Activated CD8-positive, alpha-beta T cell treated with anti-CD3 and anti-CD28 coated beads for 36 hours (primary cell): Measurements from ENCODE around the gene CETN1. TPM values are rescaled to one million over a fixed set of nuclear protein-coding genes. Genes with fewer than 3 reads are reported as not detected.
A peak's percentile ranks its signal among the peaks of the same experiment; 100 is the strongest.

Experiments used
- ATAC-seq: fragments of 200-7000 bp; cut with Tn5 transposase; one replicate; pipeline ENCODE4 v1.10.0; 2021; ENCODE audit warnings: mild to moderate bottlenecking, moderate library complexity
- CTCF ChIA-PET: fragments of 350-600 bp; sonication (Branson Sonifier 250); formaldehyde crosslinking; loops from one replicate; lab custom pipeline; 2021; ENCODE audit warnings: antibody characterized with exemption; lab: Charles Lee
- POLR2A ChIA-PET: fragments of 350-600 bp; sonication (Branson Sonifier 250); formaldehyde crosslinking; loops from one replicate; lab custom pipeline; 2021; ENCODE audit warnings: antibody characterized with exemption; lab: Charles Lee
- DNase-seq: peaks from one replicate; pipeline ENCODE4 v3.0.0-alpha.2; 2020
- H3K27ac Mint-ChIP-seq: one replicate; pipeline ENCODE4 v1.8.0; 2021; ENCODE audit warnings: mild to moderate bottlenecking, mixed read lengths
- H3K27me3 Mint-ChIP-seq: one replicate; pipeline ENCODE4 v1.8.0; 2021; ENCODE audit warnings: mixed read lengths
- H3K36me3 Mint-ChIP-seq: one replicate; pipeline ENCODE4 v1.8.0; 2021; ENCODE audit warnings: low read depth, mixed read lengths
- H3K4me1 Mint-ChIP-seq: one replicate; pipeline ENCODE4 v1.8.0; 2021; ENCODE audit warnings: low read depth, mixed read lengths
- H3K4me3 Mint-ChIP-seq: one replicate; pipeline ENCODE4 v1.8.0; 2021; ENCODE audit warnings: mild to moderate bottlenecking, moderate library complexity, mixed read lengths
- H3K9me3 Mint-ChIP-seq: one replicate; pipeline ENCODE4 v1.8.0; 2021; ENCODE audit warnings: mixed read lengths
- CTCF ChIP-seq: fragments of 200-600 bp; IDR thresholded peaks from one replicate; pipeline ENCODE4 v1.8.0; 2022; ENCODE audit warnings: antibody characterized with exemption, mild to moderate bottlenecking
- intact Hi-C: fragments of 100-400 bp; cut with micrococcal nuclease; formaldehyde crosslinking; loops from one replicate; pipeline ENCODE4 v1.10.0; 2022
- total RNA-seq, 2 experiments: library from RNA; stranded (reverse); gene quantifications; one replicate each; pipeline ENCODE4 v1.2.3, GENCODE V29; 2021

CETN1 gene
- total RNA-seq, 2 experiments from 2014 or later = not detected

DNA sequence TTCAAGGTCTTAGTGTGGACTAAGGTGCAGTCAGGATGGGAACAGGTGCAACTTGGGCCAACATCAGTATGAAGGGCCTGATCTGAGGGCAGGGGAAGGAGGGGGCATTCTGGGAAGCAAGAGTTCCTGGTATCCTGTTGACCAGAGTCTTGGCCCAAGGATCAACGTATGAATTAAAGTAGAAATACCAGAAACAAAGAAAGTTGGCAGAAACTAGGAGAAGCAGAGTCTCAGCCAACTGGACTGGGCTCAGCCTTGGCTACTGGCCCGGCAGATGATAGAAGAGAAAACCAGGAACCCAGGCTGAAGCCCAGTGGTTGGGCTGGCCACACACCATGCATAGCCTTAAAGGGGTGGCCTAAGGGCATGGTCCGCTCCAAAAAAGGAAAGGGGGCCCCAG lies 2.3 kb downstream of the CETN1 start:
- intact Hi-C loops = no loop called here
- ChIA-PET CTCF (no interaction called here), POLR2A (no interaction called here)
- Mint-ChIP-seq H3K27me3 (no peaks in the 10 kb centered on the region), H3K36me3 (no peaks in the 10 kb centered on the region), H3K4me3 (no peak overlapping the region), H3K9me3 (no peaks in the 10 kb centered on the region), H3K4me1 (no peaks in the 10 kb centered on the region), H3K27ac (no peak overlapping the region)
- DNase-seq = no peak
- no peak for ATAC-seq
- TF ChIP-seq CTCF = no peak

DNA sequence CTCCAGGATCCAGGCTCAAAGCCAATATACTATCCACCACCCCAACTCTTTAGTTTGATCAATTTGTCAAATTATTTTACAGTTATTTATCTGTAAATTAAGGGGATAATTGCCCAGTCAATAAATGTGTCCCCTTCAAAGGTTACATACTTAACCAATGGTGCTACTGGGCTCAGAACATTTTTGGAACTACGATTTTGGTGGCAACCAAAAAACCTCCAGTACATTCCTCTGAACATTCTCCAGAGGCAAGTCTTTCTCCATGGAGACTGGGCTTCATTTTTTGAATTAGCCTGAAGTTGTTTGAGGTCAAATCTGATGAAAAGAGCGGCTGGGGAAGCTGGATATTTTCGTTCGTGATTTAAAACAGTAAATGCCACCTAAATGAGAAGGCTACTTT lies 14.9 kb downstream of the CETN1 start:
- Mint-ChIP-seq H3K27ac (no peak overlapping the region), H3K36me3 (no peaks in the 10 kb centered on the region), H3K27me3 (peaks cover 16% of the 10 kb centered on the region), H3K4me3 (no peak overlapping the region), H3K9me3 (peaks cover 3% of the 10 kb centered on the region), H3K4me1 (no peaks in the 10 kb centered on the region)
- ATAC-seq (no peak), DNase-seq (no peak)
- TF ChIP-seq CTCF = no peak
- POLR2A ChIA-PET = no interaction called here
- intact Hi-C loops = no loop called here
- CTCF ChIA-PET = no interaction called here

GRCh38 chr18:595571-595970 lies 15.4 kb downstream of the CETN1 start:
- no peaks in the 10 kb centered on the region for H3K9me3 Mint-ChIP-seq

GRCh38 chr18:596288-596881 lies 16.2 kb downstream of the CETN1 start:
- Mint-ChIP-seq H3K27ac (no peak overlapping the region), H3K36me3 (no peaks in the 10 kb centered on the region), H3K9me3 (no peaks in the 10 kb centered on the region), H3K4me1 (no peaks in the 10 kb centered on the region), H3K27me3 (peaks cover 20% of the 10 kb centered on the region), H3K4me3 (peak overlapping the region; percentile 35)
- ChIA-PET CTCF (interaction anchor here (1.4 to 3.6 kb wide), 2 partner anchors 11 to 19 kb away, joined by 4 to 18 read pairs; no protein-coding TSS in a partner anchor), POLR2A (no interaction called here)
- peak; percentile 3 for DNase-seq
- intact Hi-C loops = no loop called here
- ATAC-seq = peak; percentile 76
- no peak for TF ChIP-seq CTCF

More at GRCh38 chr18:595571-595970, 15.4 kb downstream of the CETN1 start:
- Mint-ChIP-seq H3K4me3 (no peak overlapping the region), H3K36me3 (no peaks in the 10 kb centered on the region), H3K27me3 (peaks cover 20% of the 10 kb centered on the region), H3K27ac (no peak overlapping the region), H3K4me1 (no peaks in the 10 kb centered on the region)
- DNase-seq (no peak), ATAC-seq (no peak)
- ChIA-PET POLR2A (no interaction called here), CTCF (interaction anchor here (1.4 kb wide), 1 partner anchor 12 kb away, joined by 4 read pairs; no protein-coding TSS in a partner anchor)
- no peak for TF ChIP-seq CTCF
- intact Hi-C loops = no loop called here

- ATAC-seq (no peak), DNase-seq (no peak)
- H3K4me1 Mint-ChIP-seq = no peaks in the 10 kb centered on the region
- ChIA-PET CTCF (interaction anchor here (1.2 to 3.6 kb wide), 5 partner anchors 12 to 59 kb away, joined by 3 to 18 read pairs (median 3); partner anchors contain the start of gene TYMS), POLR2A (no interaction called here)
- no peak overlapping the region for H3K27ac Mint-ChIP-seq
- no peak for TF ChIP-seq CTCF
- H3K36me3 Mint-ChIP-seq = no peaks in the 10 kb centered on the region
- H3K27me3 Mint-ChIP-seq = peaks cover 24% of the 10 kb centered on the region
- H3K9me3 Mint-ChIP-seq = no peaks in the 10 kb centered on the region
- intact Hi-C loops = no loop called here
- H3K4me3 Mint-ChIP-seq = no peak overlapping the region
Measured at GRCh38 chr18:598124-598589, 18.0 kb downstream of the CETN1 start.
